ENCODE measurements around the gene ANKRD45. TPM values are rescaled to one million over a fixed set of nuclear protein-coding genes. Genes with fewer than 3 reads are reported as not detected.
"Not testable (repeated sequence)": the region's sequence is repeated elsewhere in the genome, so short reads cannot be mapped to it uniquely, and the experiment has no call there.

ANKRD45 gene
- total RNA-seq, 3 donors from 2014 or later (not counting 1 experiment from before 2014, with no cell fraction given): not detected

- Histone ChIP-seq H3K4me3 (ENCODE audit: low read length) (no peak overlapping the region), H3K36me3 (ENCODE audit: control insufficient read depth, insufficient read depth, low read length) (no peaks in the 10 kb centered on the region), H3K9me3 (ENCODE audit: control insufficient read depth, insufficient read depth, low read length) (no peaks in the 10 kb centered on the region), H3K27me3 (ENCODE audit: control insufficient read depth, insufficient read depth, low read length) (no peaks in the 10 kb centered on the region), H3K27ac (ENCODE audit: low read length) (no peak overlapping the region), H3K4me1 (ENCODE audit: control insufficient read depth, insufficient read depth, low read length) (no peaks in the 10 kb centered on the region)
- DNase-seq (no peak), ATAC-seq (no peak)
- 91% methylated on average over 2 of the region's 2 CpGs for WGBS (ENCODE audit: insufficient coverage)
- H3K4me3 Mint-ChIP-seq: no peak overlapping the region
- H3K27me3 Mint-ChIP-seq (ENCODE audit: low read depth in 2 of 2): peaks cover 8 to 28% of the 10 kb centered on the region in 2 donors
- intact Hi-C loops (cut with micrococcal nuclease): no loop called here
- no peak for TF ChIP-seq CTCF (IDR thresholded peaks at IDR 0.05)
- H3K4me1 Mint-ChIP-seq: no peaks in the 10 kb centered on the region
- H3K27ac Mint-ChIP-seq: no peak overlapping the region
- H3K9me3 Mint-ChIP-seq: no peaks in the 10 kb centered on the region
- H3K36me3 Mint-ChIP-seq: peaks cover 8% of the 10 kb centered on the region
These were observed 9.3 kb downstream of the ANKRD45 start for GRCh38 chr1:173660306-173660705.

GRCh38 chr1:173648880-173649605, 20.6 kb downstream of the ANKRD45 start:
- Histone ChIP-seq H3K36me3 (ENCODE audit: control insufficient read depth, insufficient read depth, low read length) (no peaks in the 10 kb centered on the region), H3K4me1 (ENCODE audit: control insufficient read depth, insufficient read depth, low read length) (no peaks in the 10 kb centered on the region), H3K4me3 (ENCODE audit: low read length) (no peak overlapping the region), H3K27me3 (ENCODE audit: control insufficient read depth, insufficient read depth, low read length) (no peaks in the 10 kb centered on the region), H3K27ac (ENCODE audit: low read length) (no peak overlapping the region), H3K9me3 (ENCODE audit: control insufficient read depth, insufficient read depth, low read length) (no peaks in the 10 kb centered on the region)
- no peak for TF ChIP-seq CTCF (IDR thresholded peaks at IDR 0.05)
- no peak for ATAC-seq
- no peak for DNase-seq
- no peaks in the 10 kb centered on the region for H3K36me3 Mint-ChIP-seq
- peaks cover 14 to 35% of the 10 kb centered on the region in 2 donors for H3K27me3 Mint-ChIP-seq (ENCODE audit: low read depth in 2 of 2)
- H3K4me3 Mint-ChIP-seq: no peak overlapping the region
- H3K27ac Mint-ChIP-seq: no peak overlapping the region
- H3K4me1 Mint-ChIP-seq: peaks cover 0 to 5% of the 10 kb centered on the region in 2 donors
- intact Hi-C loops (cut with micrococcal nuclease): no loop called here
- H3K9me3 Mint-ChIP-seq: no peaks in the 10 kb centered on the region

- H3K9me3 ChIP-seq (ENCODE audit: control insufficient read depth, insufficient read depth, low read length): no peaks in the 10 kb centered on the region
- H3K27me3 Mint-ChIP-seq (ENCODE audit: low read depth in 2 of 2): peaks cover 5 to 11% of the 10 kb centered on the region in 2 donors
- no peaks in the 10 kb centered on the region for H3K27me3 ChIP-seq (ENCODE audit: control insufficient read depth, insufficient read depth, low read length)
- H3K36me3 Mint-ChIP-seq: no peaks in the 10 kb centered on the region
- WGBS (ENCODE audit: insufficient coverage): 58% methylated on average over 3 of the region's 3 CpGs
- ATAC-seq (no peak), DNase-seq (no peak)
- intact Hi-C loops (cut with micrococcal nuclease): no loop called here
- H3K27ac ChIP-seq (ENCODE audit: low read length): no peak overlapping the region
- H3K4me3 ChIP-seq (ENCODE audit: low read length): no peak overlapping the region
- no peaks in the 10 kb centered on the region for H3K9me3 Mint-ChIP-seq
- TF ChIP-seq CTCF (IDR thresholded peaks at IDR 0.05): no peak
- no peak overlapping the region for H3K27ac Mint-ChIP-seq
- H3K4me1 Mint-ChIP-seq: peaks cover 0 to 5% of the 10 kb centered on the region in 2 donors
- H3K36me3 ChIP-seq (ENCODE audit: control insufficient read depth, insufficient read depth, low read length): no peaks in the 10 kb centered on the region
- no peak overlapping the region for H3K4me3 Mint-ChIP-seq
- H3K4me1 ChIP-seq (ENCODE audit: control insufficient read depth, insufficient read depth, low read length): no peaks in the 10 kb centered on the region
These were observed 23.0 kb downstream of the ANKRD45 start for GRCh38 chr1:173646656-173647055.

GRCh38 chr1:173642450-173643139, 27.1 kb downstream of the ANKRD45 start:
- H3K27me3 Mint-ChIP-seq (ENCODE audit: low read depth in 2 of 2); H3K4me1 Mint-ChIP-seq; ATAC-seq; H3K9me3 Mint-ChIP-seq; H3K4me3 Mint-ChIP-seq; DNase-seq; H3K36me3 ChIP-seq (ENCODE audit: control insufficient read depth, insufficient read depth, low read length); H3K4me1 ChIP-seq (ENCODE audit: control insufficient read depth, insufficient read depth, low read length); H3K27ac Mint-ChIP-seq; intact Hi-C loops (cut with micrococcal nuclease); H3K4me3 ChIP-seq (ENCODE audit: low read length); H3K27ac ChIP-seq (ENCODE audit: low read length); H3K36me3 Mint-ChIP-seq; H3K27me3 ChIP-seq (ENCODE audit: control insufficient read depth, insufficient read depth, low read length); H3K9me3 ChIP-seq (ENCODE audit: control insufficient read depth, insufficient read depth, low read length): not testable (repeated sequence)
- 93% methylated on average over 4 of the region's 4 CpGs for WGBS (ENCODE audit: insufficient coverage)

Measured in natural killer cell (primary cell).